SK-N-MC (cell line): ENCODE data around the gene JAKMIP1.

ENCODE experiments used
- EZH2 ChIP-seq: fragments of 200-600 bp; sonication (generic); IDR thresholded peaks from one replicate; pipeline ENCODE4 v1.6.1; 2017; ENCODE audit warnings: antibody characterized with exemption
- FOXP2 ChIP-seq: optimal IDR thresholded peaks from 2 replicates; pipeline ENCODE3; 2011; ENCODE audit warnings: mild to moderate bottlenecking, moderate library complexity; ENCODE audit not compliant: insufficient read depth; ENCODE audit errors: extremely low read length, control extremely low read depth

DNA sequence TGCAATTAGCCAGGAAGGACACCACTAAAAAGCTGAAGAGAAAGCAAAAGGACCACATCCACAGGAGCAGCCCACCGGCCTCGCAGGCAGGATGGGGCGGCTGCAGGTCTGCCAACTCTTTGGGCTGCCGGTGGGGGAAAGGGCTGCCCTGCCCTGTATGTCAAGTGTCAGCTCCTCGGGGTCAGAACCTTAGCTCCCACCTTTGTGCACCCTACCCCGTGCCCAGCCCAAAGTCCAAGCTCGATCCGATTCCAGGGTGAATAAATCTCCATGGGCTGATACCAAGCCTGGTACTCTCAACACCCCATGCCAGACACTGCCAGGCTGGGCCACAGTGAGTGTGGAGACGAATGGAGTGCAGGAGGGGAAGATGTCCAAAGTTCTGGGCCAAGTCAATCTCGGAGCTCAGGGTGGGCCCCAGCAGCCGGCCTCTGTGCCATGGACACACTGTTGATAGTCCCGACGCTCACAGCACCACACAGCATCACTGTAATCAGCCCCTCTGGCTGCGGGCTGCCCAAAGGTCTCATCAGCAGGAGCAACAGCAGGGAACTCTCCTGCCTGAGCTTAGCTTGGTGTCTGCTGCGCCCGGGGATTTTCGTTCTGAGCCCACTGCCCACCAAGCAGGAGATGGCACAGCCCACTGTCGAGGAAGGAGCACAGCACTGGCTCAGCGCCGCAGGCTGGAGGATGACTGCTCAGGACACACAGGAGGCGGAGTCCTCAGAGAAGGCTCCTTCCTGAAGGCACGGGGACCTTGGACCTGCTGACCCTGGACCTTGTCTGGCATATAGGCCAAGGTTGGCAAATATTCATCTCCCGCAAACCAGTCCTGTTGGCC, 84.4 kb downstream of the JAKMIP1 start:
- TF ChIP-seq FOXP2 (no peak), EZH2 (no peak)
